Glomerular visceral epithelial cell (primary cell): ENCODE results near the gene SMG9.
"Not testable (repeated sequence)": the region's sequence is repeated elsewhere in the genome, so short reads cannot be mapped to it uniquely, and the experiment has no call there.

Experiments used
- DNase-seq: peaks from one replicate; pipeline ENCODE4 v3.0.0-alpha.2; 2016; ENCODE audit errors: extremely low spot score

SMG9 gene

GRCh38 chr19:43779820-43780219 is 25.1 kb upstream of the SMG9 start:
- no peak for DNase-seq

GRCh38 chr19:43779147-43779819 is 24.5 kb upstream of the SMG9 start:
- DNase-seq = no peak

GRCh38 chr19:43778651-43779050 is 23.9 kb upstream of the SMG9 start:
- DNase-seq = no peak

DNA sequence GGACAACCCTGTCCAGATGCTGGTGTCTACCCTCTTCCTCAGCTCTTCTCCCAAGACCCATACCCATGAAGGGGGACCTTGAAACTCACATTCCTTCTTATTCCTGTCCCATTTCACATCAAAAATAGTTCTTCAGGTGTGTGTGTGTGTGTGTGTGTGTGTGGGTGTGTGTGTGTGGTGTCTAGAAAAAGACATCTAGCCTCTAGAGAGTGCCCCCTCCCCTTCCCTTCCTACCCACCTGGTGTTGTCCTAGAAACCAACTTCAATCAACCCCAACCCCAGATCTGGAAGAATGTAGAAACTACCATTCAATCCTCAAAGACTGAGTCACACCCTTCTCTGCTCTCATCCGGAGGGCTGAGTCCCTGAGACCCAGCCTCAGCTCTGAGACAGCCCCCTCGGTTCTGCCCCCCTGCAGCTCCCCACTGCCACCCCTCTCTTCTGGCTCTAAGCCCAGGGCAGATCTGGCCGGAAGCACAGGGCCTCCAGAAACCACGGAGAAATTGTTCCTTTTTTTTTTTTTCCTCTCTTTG is 22.5 kb upstream of the SMG9 start:
- peak; percentile 87 for DNase-seq

- no peak for DNase-seq
These were observed 21.5 kb upstream of the SMG9 start for GRCh38 chr19:43776286-43776685.

DNA sequence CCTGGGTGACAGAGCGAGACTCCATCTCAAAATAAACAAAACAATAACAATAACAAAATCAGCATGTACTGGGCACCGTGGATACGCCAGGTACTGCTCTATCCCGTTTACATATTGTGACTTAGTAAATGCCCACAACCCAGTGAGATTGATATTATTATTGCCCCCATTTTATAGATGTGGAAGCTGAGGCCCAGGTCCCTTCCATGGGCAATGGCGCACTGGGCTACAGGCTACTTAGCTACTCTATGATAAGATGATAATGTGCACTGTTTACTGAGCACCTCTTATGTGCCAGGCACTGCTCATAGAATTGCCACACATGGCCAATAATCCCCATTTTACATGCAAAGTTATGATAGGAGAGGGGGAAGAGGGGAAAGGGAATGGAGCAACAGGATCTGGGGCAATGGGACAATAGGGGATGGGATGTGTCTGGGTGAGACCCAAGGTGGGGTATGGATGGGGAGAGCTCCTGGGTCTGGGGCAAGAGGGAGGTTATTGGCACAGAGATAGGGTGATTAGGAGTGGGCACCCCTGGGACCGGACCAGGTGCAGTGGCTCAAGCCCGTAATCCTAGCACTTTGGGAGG is 20.6 kb upstream of the SMG9 start:
- DNase-seq = no peak

DNA sequence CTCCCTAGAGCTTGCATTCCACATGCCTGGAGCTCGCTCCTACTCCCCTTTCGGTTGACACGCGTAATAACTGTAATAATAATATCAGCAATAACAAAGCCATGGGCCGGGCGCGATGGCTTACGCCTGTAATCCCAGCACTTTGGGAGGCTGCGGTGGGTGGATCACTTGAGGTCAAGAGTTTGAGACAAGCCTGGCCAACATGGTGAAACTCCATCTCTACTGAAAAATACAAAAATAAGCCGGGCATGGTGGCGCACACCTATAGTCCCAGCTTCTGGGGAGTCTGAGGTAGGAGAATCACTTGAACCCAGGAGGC is 20.1 kb upstream of the SMG9 start:
- DNase-seq = not testable (repeated sequence)

- no peak for DNase-seq
These were observed 19.6 kb upstream of the SMG9 start for GRCh38 chr19:43774103-43774939.

DNA sequence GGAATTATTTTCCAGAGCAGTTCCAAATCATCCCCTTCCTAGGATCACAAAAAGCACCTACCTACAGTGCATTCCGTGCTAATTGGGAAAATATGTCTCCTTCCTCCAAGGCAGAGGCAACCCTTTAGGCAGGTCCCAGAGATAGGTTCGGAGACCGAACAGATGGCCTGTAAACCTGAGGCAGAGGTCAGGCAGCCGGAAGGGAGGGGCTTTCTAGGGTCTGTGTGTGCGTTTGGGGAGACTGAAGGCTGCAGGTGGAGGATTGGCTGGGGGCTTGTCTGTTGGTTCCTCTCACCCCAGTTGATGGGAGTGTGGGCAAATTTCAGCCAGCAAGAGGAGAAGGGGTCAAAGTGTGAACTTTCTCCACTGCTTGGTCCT is 19.0 kb upstream of the SMG9 start:
- DNase-seq = no peak

DNA sequence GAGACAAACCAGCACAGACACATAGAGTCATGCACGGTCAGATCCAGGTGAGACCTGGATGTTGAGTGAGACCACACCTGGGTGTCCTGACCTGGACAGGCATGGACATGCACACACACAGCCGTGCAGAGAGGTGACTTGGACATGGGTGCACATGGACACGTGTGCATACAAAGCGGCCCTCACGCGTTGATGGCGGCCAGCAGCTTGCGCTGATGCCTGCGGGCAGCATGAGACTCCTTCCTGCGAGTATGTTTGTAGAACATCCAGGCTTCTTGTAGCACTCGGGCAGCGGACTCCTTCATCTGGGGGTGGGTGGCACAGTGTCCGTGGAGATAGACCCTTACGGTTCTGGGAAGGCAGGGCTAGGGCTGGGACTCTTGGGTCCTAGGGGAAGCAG is 14.5 kb upstream of the SMG9 start:
- DNase-seq = no peak

- no peak for DNase-seq
These were observed 13.7 kb upstream of the SMG9 start for GRCh38 chr19:43768273-43769050.

DNA sequence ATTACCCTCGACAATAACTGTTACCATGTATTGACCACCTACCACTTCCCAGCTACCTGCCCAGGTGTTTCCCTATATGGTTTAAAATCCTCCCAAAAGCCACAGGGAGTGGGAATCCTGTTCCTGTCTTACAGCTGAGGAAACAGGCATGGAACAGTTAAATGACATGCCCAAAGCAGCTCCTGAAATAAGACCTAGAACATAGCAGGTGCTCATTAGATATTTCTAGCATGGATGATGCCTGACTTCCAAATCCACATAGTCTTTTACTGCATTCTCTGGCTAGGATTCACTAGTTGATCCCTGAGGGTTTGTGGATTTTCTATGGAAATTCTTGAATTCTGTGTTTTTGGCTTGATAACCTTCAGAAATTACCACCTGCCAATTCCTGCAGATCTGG is 13.1 kb upstream of the SMG9 start:
- DNase-seq = no peak

DNA sequence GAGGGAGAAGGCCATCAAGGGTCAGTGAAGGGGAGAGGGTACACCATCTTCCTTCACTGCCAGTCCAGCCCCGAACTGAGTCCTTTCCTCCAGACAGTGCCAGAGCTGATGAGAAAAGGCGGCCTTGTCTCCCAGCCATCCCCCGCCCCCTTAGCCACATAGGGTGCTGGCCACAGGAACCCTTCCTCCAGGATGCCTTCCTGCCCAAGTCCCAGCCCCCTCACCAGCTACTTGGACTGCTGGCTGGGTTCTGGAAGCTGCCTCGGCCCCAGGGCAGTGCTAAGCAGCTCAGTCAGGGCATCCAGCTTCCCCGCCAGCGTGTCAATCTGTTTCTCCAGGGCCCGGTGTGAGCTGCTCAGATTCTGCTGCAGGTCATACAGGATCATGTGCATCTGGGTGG is 12.6 kb upstream of the SMG9 start:
- DNase-seq = no peak

- no peak for DNase-seq
These were observed 11.9 kb upstream of the SMG9 start for GRCh38 chr19:43766755-43767043.

- DNase-seq = peak; percentile 97
These were observed 10.5 kb upstream of the SMG9 start for GRCh38 chr19:43765109-43765876.

- not testable (repeated sequence) for DNase-seq
These were observed 9.9 kb upstream of the SMG9 start for GRCh38 chr19:43764684-43765083.

DNA sequence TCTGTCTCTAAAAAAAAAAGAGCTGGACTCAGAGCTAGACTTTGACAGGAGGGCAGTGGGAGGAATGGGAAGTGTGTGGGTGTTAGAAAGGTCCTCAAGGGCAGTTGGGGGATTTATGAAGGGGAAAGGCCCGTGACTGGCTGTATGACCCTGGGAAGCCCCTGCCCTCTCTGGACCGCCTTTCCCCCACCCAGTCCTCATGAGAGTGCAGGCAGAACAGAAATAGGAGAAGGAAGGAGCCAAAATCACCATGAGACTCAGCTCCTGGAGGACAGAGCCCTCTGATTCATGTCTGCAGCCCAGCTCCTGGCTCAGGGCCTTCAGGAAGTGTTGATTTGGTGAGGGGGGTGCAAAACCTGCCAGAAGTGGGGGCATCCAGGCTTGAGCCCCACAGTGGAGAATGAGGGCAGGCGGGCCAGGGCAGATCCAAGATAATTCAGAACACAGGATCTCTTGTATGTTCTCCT is 8.7 kb upstream of the SMG9 start:
- no peak for DNase-seq

DNA sequence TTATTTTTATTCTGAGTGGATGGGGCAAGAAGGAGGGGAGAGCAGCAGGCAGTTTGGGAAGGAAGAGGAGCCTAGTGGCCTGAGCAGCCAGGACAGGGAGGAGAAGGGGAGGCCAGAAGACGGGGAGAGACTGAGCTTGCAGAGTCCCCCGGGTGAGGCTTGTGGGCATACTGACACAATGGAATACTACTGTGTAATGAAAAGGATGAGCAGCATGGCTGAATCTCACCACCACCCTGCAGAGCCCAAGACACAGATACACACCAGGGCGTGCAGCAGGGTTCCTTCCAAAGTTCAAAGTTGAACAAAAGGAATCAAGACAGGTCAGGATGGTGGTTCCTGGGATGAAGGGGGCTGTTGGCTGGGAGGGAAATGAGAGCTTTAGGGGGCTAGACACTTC is 8.1 kb upstream of the SMG9 start:
- DNase-seq = no peak

- DNase-seq = no peak
These were observed 6.2 kb upstream of the SMG9 start for GRCh38 chr19:43760941-43761340.

DNA sequence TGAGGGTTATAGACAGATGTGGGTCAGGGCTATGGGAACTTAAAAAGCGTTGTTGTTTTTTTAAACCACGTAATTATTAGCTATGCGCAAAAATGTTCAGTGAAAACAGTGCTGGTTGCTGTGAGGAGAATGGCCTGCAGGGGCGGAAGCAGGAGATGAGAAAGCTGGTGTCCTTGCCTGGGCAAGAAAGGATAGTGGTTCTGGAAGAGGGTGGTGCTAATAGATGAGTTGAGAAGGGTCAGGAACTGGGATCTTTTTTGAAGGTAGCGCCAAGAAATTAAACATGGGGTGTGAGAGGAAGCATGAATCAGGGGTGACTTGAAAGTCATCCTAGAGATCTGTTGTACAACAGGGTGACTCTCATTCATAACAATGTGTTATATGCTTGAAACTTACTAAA is 4.8 kb upstream of the SMG9 start:
- DNase-seq = no peak

- DNase-seq = peak; percentile 77
These were observed 567 bp upstream of the SMG9 start for GRCh38 chr19:43755256-43755801.

GRCh38 chr19:43754253-43754502 is 584 bp downstream of the SMG9 start:
- no peak for DNase-seq
